Upper lobe of right lung (tissue), 1 donor: ENCODE measurements around the gene VSX1. TPM values are rescaled to one million over a fixed set of nuclear protein-coding genes. Genes with fewer than 3 reads are reported as not detected.

ENCODE experiments used
- ATAC-seq: fragments of 200-7000 bp; cut with Tn5 transposase; one replicate; pipeline ENCODE4 v1.9.1; 2020; ENCODE audit warnings: mild to moderate bottlenecking, moderate library complexity
- DNase-seq: peaks from one replicate; pipeline ENCODE4 v3.0.0-alpha.2; 2020
- H3K27ac ChIP-seq: fragments of 200-600 bp; one replicate; pipeline ENCODE4 v1.8.0; 2022
- H3K27me3 ChIP-seq: fragments of 200-600 bp; one replicate; pipeline ENCODE4 v1.8.0; 2022; ENCODE audit warnings: mild to moderate bottlenecking
- H3K36me3 ChIP-seq: fragments of 200-600 bp; one replicate; pipeline ENCODE4 v1.8.0; 2022
- H3K4me1 ChIP-seq: fragments of 200-600 bp; one replicate; pipeline ENCODE4 v1.8.0; 2022
- H3K4me3 ChIP-seq: fragments of 200-600 bp; one replicate; pipeline ENCODE4 v1.8.0; 2022; ENCODE audit warnings: mild to moderate bottlenecking
- H3K9me3 ChIP-seq: fragments of 200-600 bp; one replicate; pipeline ENCODE4 v1.8.0; 2022
- intact Hi-C: fragments of 100-400 bp; cut with DNase I; formaldehyde crosslinking; loops from one replicate; pipeline ENCODE4 v1.11.0; 2022
- total RNA-seq: library from RNA; stranded (reverse); fragmentation: NEBNext Ultra II Directional; extraction: Animal tissue kit (Norgen Biotek cat#: 25700); gene quantifications from one replicate; pipeline ENCODE4 v1.2.1, GENCODE V29; 2021
- TF ChIP-seq, protein P1 (sequence below): fragments of 200-600 bp; IDR thresholded peaks from one replicate; pipeline ENCODE4 v1.8.0; 2022; ENCODE audit warnings: antibody characterized with exemption
- donor health status: DM: no; HTN: yes; CAD: no; lungs with severe emphysema.

The VSX1 gene
- total RNA-seq, 1 donor from 2014 or later = not detected

DNA sequence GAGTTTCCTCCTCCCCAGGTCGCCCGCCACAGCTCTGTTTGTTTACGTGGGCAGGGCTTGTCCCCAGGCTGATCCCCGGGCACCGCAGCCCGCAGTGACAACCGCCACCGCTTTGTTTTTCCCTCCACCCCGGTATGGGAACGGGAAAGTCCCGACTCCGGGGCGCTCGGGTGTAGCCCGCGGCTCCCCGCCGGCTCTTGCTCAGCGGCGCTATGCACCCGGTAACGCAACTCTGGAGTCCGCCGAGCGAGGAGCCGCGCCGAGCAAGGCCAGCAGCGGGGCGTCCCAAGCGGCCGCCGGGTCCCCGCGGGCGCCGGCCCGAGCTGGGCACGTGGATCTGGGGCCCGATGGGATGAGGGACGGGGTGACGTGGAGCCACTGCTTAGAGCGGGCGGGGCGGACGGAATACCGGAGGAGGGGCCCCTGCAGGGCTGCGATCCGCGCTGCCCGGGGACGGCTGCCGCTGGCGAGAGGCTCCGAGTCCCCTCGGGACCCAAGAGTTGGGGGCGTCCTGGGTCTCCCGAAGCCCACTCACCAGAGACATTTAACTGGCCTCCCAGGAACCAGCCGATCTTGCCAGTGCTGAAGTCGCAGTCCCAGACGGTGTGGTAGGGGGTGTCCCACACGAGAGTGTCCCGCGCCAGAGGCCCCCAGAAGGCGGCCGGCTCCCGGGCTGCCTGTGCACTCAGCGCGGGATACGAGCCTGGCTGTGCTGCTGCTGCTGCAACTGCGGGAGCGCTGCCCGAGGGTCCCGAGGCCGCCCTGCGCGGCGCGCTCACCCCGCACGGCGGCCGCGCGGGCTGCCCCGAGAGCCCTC is 24.5 kb downstream of the VSX1 start:
- H3K9me3 ChIP-seq = no peaks in the 10 kb centered on the region
- peak overlapping the region; percentile 95 for H3K27ac ChIP-seq
- H3K4me3 ChIP-seq = peak overlapping the region; percentile 75
- no peaks in the 10 kb centered on the region for H3K36me3 ChIP-seq
- H3K4me1 ChIP-seq = peaks cover 52% of the 10 kb centered on the region
- intact Hi-C loops = no loop called here
- H3K27me3 ChIP-seq = no peaks in the 10 kb centered on the region
- ATAC-seq = peak; percentile 86
- TF ChIP-seq, protein P1, sequence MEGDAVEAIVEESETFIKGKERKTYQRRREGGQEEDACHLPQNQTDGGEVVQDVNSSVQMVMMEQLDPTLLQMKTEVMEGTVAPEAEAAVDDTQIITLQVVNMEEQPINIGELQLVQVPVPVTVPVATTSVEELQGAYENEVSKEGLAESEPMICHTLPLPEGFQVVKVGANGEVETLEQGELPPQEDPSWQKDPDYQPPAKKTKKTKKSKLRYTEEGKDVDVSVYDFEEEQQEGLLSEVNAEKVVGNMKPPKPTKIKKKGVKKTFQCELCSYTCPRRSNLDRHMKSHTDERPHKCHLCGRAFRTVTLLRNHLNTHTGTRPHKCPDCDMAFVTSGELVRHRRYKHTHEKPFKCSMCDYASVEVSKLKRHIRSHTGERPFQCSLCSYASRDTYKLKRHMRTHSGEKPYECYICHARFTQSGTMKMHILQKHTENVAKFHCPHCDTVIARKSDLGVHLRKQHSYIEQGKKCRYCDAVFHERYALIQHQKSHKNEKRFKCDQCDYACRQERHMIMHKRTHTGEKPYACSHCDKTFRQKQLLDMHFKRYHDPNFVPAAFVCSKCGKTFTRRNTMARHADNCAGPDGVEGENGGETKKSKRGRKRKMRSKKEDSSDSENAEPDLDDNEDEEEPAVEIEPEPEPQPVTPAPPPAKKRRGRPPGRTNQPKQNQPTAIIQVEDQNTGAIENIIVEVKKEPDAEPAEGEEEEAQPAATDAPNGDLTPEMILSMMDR = no peak
- DNase-seq = peak; percentile 93

DNA sequence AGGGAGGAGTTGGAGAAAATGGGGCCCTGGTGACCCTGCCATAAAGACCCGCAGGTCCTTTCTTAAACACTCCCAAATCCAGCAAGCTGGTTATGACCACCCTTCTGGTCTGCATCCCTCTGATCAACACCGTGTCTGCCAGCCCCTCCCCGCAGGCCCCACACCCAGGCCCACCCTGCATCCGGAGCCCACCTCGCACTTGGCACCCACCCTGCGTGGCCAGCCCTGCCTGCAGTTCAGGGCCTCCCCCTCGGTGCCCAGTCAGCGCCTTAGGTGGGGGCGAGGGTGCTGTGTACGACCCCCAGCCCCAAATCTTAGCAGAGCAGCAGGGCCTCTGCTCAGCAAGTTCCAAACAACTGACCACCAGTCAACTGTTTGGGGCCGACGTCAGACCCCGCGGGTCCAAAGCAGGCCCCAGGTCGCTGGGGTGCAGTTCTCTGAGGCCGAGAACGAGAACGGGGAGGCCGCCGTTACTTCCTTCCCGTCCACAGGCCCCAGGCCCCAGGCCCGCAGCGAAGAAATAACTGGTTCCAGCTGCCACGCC is 25.2 kb downstream of the VSX1 start:
- Histone ChIP-seq H3K27ac (peak overlapping the region; percentile 95), H3K27me3 (no peaks in the 10 kb centered on the region), H3K4me1 (peaks cover 59% of the 10 kb centered on the region), H3K9me3 (no peaks in the 10 kb centered on the region), H3K4me3 (peak overlapping the region; percentile 75), H3K36me3 (no peaks in the 10 kb centered on the region)
- ATAC-seq (no peak), DNase-seq (no peak)
- TF ChIP-seq, protein P1 = no peak
- intact Hi-C loops = no loop called here

DNA sequence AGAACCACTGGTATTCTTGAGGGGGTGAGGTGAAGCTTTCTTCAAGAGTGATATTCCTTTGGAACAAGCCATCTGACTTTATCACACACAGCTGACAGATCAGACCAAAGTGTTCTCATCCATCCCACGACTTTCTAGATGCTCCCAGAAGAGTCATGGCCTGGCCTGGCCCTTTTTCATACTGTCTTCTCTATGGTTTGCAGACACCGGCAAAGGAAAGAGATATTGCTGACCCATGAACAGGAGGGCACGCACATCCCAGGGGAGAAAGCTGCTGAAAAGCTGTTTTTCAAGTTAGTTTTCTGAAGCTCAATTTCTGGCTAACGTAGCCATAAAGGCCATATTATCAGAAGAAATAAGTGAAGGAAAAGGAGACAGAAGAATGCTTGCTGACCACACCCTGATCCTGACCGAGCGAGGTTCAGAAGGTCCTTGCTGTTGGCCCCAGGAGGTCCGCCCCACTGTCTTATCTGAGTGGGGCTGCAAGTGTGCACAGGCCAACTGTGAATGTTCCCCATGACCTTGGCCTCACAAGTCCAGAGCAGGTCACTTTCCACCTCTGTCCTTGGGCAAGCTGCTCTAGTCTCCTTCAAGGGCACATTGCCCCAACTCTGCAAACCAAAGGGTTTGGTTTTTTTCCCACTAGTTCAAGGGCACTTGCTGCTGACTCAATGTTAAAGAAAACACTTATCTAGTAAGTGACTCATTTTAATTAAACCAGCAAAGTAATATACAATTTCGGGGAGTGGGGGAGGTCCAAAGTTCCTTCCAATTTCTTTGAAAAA is 26.0 kb downstream of the VSX1 start:
- DNase-seq (no peak), ATAC-seq (peak; percentile 2)
- peak overlapping the region; percentile 75 for H3K4me3 ChIP-seq
- H3K27ac ChIP-seq = peak overlapping the region; percentile 95
- no peaks in the 10 kb centered on the region for H3K27me3 ChIP-seq
- H3K4me1 ChIP-seq = peaks cover 68% of the 10 kb centered on the region
- intact Hi-C loops = no loop called here
- no peaks in the 10 kb centered on the region for H3K9me3 ChIP-seq
- no peaks in the 10 kb centered on the region for H3K36me3 ChIP-seq
- TF ChIP-seq, protein P1 = no peak

DNA sequence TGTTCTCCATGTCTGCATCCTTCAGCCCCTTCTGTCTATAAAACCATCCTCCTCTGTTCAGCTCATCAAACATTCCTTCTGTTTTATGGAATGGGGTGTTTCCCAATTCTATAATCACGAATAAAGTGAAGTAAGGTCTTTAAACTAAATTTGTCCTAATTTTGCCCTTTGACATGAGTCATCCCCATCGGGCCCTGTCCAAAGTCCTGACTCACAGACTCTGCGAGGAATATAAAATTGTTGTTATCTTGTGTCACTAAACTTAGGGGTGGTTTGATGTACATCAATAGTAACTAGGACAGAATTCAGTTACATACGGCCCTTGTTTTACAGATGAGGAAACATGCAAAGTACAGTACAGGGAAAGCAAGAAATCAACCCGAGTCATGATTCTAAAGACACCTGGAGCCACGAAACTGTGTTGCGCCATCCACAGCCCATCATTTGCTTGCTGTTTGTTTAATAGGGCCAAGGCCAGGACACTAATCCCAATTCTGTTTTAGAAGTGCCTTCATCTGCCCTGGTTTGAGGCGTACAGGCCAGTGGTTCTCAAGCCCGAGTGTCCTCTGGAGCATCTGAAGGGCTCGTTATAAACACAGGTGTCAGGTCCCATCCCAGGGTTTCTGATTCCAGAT is 26.8 kb downstream of the VSX1 start:
- no peak overlapping the region for H3K4me3 ChIP-seq
- H3K9me3 ChIP-seq = no peaks in the 10 kb centered on the region
- peaks cover 73% of the 10 kb centered on the region for H3K4me1 ChIP-seq
- intact Hi-C loops = no loop called here
- H3K27me3 ChIP-seq = no peaks in the 10 kb centered on the region
- no peaks in the 10 kb centered on the region for H3K36me3 ChIP-seq
- H3K27ac ChIP-seq = peak overlapping the region; percentile 95
- no peak for DNase-seq
- TF ChIP-seq, protein P1 = no peak
- ATAC-seq = no peak

DNA sequence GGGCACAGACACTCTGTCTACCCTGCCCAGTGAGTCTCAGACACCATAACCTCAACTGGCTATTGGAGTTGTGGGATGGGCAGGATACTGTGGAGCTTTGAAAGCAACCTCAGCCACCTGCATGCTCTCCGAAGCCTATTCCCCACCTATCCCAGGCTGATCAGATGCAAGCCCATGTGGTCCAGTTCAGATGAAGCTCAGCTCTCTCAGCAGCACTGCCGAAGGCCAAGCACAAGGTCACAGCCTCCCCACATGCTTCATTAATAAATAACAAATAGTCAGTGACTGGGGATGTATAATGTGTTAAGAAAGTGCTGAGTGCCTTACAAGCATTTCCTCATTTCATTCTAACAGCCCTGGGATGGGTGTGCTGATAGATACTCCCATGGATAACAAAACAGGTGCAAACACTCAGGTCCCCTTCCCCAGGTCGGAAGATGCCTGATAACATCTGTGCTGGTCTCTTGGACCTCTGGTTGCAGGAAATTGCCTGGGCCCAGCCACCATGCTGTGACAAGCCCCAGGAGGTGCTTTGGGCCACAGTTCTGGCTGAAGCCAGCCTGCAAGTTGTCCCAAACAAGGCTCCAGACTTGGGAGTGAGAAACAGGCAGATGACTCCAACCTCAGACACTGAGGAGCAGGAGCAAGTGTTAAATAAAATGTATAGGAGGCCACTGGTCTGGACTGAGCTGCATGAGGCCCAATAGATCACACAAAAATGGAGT is 27.7 kb downstream of the VSX1 start:
- ATAC-seq (no peak), DNase-seq (peak; percentile 45)
- TF ChIP-seq, protein P1 = no peak
- intact Hi-C loops = no loop called here
- Histone ChIP-seq H3K36me3 (no peaks in the 10 kb centered on the region), H3K9me3 (no peaks in the 10 kb centered on the region), H3K4me1 (peaks cover 77% of the 10 kb centered on the region), H3K27ac (peak overlapping the region; percentile 75), H3K27me3 (no peaks in the 10 kb centered on the region), H3K4me3 (no peak overlapping the region)
